Type B pancreatic cell (in vitro differentiated cells): ENCODE data around the gene ATP5PO. TPM values are rescaled to one million over a fixed set of nuclear protein-coding genes. Genes with fewer than 3 reads are reported as not detected.

ENCODE experiments used
- DNase-seq: peaks from one replicate; pipeline ENCODE4 v3.0.0; 2021; ENCODE audit warnings: mixed read lengths; ENCODE audit not compliant: unreplicated experiment; ENCODE audit errors: extremely low spot score
- H3K27ac Mint-ChIP-seq: 2 replicates; pipeline ENCODE4 v1.8.0; 2021; ENCODE audit warnings: mild to moderate bottlenecking, mixed read lengths
- H3K27me3 Mint-ChIP-seq: 2 replicates; pipeline ENCODE4 v1.8.0; 2021; ENCODE audit warnings: mixed read lengths
- H3K36me3 Mint-ChIP-seq: 2 replicates; pipeline ENCODE4 v1.8.0; 2021; ENCODE audit warnings: mixed read lengths
- H3K4me1 Mint-ChIP-seq: one replicate; pipeline ENCODE4 v1.8.0; 2021; ENCODE audit warnings: mixed read lengths; ENCODE audit not compliant: unreplicated experiment
- H3K4me3 Mint-ChIP-seq: 2 replicates; pipeline ENCODE4 v1.8.0; 2021; ENCODE audit warnings: mild to moderate bottlenecking, mixed read lengths
- H3K9me3 Mint-ChIP-seq: 2 replicates; pipeline ENCODE4 v1.8.0; 2021; ENCODE audit warnings: mixed read lengths
- CTCF ChIP-seq: fragments of 200-600 bp; sonication (generic); conservative IDR thresholded peaks from 2 replicates; pipeline ENCODE4 v1.5.0; 2021; ENCODE audit warnings: antibody characterized with exemption, mild to moderate bottlenecking
- total RNA-seq: library from RNA; stranded (reverse); gene quantifications from 2 replicates; pipeline ENCODE4 v1.2.1, GENCODE V29; 2021; ENCODE audit warnings: low replicate concordance

Gene ATP5PO
- total RNA-seq, 1 donor from 2014 or later = 257 TPM

DNA sequence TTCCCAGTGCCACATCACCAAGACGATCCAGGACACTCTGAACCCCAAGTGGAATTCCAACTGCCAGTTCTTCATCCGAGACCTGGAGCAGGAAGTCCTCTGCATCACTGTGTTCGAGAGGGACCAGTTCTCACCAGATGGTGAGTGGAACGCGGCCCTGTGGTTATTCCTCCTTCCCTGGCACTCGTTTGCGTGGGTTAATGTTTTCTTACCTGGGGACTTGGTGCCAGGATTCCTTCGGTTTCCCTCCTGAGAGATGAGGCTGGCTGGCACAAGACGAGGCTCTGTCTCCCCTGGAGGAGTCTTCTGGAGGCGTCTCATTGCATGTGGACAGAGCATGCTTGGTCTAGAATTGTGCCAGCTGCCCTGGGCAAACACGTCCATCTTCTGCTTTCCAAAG, 29.3 kb downstream of the ATP5PO start:
- no peak for TF ChIP-seq CTCF
- DNase-seq = no peak
- H3K4me3 Mint-ChIP-seq = no peak overlapping the region
- no peaks in the 10 kb centered on the region for H3K27me3 Mint-ChIP-seq
- no peaks in the 10 kb centered on the region for H3K9me3 Mint-ChIP-seq
- H3K36me3 Mint-ChIP-seq = no peaks in the 10 kb centered on the region
- no peak overlapping the region for H3K27ac Mint-ChIP-seq
- H3K4me1 Mint-ChIP-seq = peaks cover 27% of the 10 kb centered on the region

DNA sequence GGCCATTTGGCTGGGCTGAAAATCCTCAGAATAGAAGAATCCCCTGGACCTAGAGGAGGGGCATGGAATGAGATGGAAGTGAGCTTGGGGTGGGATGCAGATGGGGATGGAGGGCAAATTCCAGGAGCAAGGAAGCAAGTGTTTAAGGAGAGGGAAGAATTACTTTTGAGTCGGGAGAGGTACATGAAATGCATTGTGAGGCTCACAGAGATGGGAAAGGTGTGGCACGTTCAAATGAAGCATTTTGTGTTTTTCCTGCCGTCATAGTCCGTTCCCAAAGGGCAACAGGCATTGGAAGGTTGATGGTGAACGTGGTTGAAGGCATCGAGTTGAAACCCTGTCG, 30.5 kb downstream of the ATP5PO start:
- Mint-ChIP-seq H3K27me3 (no peaks in the 10 kb centered on the region), H3K4me1 (peaks cover 27% of the 10 kb centered on the region), H3K36me3 (no peaks in the 10 kb centered on the region), H3K4me3 (no peak overlapping the region), H3K9me3 (no peaks in the 10 kb centered on the region), H3K27ac (no peak overlapping the region)
- no peak for DNase-seq
- no peak for TF ChIP-seq CTCF

DNA sequence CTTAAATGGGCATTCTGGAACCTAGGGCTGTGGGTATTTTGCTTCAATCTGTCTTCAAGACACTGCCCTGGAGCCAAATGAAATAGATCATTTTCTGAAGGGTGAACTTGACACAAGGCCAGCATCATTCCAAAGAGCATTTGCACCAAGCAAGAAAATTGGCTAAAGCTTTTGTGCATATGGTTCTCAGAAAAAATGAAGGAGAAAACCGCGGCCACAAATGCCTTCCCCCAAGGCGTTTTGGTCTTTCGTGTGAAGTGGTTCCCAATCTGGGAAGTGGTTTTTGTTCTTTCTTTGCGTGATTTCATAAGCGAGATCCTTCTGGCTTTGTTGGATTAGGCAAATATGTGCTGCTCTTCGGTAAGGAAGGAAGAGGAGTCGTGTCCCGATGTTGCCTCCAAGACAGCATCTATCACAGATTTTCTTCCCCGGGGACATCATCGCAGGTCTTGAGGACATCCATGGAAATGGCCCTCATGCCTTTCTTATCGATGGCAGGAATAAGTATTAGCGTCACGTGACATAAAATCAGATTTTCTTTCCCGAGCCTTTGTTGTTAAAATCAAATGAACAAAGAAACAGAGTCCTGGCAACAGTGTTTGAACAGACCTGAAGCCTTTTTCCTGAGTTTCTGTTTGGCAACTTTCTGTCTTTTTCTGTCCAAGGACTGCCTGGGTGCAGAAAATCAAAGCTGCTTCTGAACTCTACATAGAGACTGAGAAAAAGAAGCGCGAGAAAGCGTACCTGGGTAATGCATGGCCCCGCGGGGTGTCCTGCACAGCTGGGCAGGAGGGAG, 31.0 kb downstream of the ATP5PO start:
- no peak overlapping the region for H3K4me3 Mint-ChIP-seq
- DNase-seq = no peak
- H3K27me3 Mint-ChIP-seq = no peaks in the 10 kb centered on the region
- H3K9me3 Mint-ChIP-seq = no peaks in the 10 kb centered on the region
- no peak overlapping the region for H3K27ac Mint-ChIP-seq
- TF ChIP-seq CTCF = no peak
- H3K4me1 Mint-ChIP-seq = peaks cover 27% of the 10 kb centered on the region
- H3K36me3 Mint-ChIP-seq = no peaks in the 10 kb centered on the region

DNA sequence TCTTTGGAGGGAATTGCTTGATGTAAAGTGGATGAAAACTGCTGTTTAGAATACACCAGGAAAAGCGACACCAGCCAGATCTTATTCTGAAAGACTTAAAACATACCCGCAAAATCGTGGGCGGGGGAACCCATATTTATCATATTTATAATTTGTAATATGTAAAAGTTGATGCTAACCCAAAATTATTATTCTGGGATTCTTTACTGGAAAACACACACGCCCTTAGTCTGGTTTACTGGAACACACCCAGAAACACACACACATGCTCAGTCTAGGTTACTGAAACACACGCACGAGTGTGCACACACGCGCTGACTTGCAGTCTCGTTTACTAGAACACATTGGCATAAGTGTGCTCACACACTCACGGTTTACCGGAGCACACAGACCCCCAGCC, 32.5 kb downstream of the ATP5PO start:
- no peak overlapping the region for H3K27ac Mint-ChIP-seq
- no peak for TF ChIP-seq CTCF
- H3K36me3 Mint-ChIP-seq = no peaks in the 10 kb centered on the region
- peaks cover 27% of the 10 kb centered on the region for H3K4me1 Mint-ChIP-seq
- H3K27me3 Mint-ChIP-seq = no peaks in the 10 kb centered on the region
- DNase-seq = no peak
- H3K4me3 Mint-ChIP-seq = no peak overlapping the region
- H3K9me3 Mint-ChIP-seq = no peaks in the 10 kb centered on the region

DNA sequence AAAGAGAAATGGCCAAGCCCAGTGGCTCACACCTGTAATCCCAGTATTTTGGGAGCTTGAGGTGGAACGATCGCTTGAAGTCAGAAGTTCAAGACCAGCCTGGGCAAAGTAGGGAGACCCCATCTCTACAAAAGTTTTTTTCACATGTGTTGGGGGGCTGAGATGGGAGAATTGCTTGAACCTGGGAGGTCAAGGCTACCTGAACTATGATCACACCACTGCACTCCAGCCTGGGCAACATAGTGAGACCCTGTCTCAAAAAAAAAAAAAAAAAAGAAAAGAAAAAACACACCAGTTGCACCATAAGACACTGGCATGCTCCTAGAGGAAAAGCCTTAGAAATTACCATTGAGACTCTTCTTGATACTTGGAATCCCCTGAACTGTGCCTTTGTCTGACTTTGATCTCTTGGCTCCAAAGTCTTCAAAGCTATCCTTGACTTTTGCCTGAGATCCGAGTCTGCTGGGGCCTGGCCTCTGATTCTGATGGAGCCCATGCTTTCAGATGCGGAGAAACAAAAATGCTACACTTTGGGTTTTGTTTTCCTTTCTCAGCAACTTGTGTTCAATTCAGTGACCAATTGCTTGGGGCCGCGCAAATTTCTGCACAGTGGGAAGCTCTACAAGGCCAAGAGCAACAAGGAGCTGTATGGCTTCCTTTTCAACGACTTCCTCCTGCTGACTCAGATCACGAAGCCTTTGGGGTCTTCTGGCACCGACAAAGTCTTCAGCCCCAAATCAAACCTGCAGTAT, 33.7 kb downstream of the ATP5PO start:
- H3K4me1 Mint-ChIP-seq = peaks cover 27% of the 10 kb centered on the region
- H3K27ac Mint-ChIP-seq = no peak overlapping the region

More for the DNA sequence above, 33.7 kb downstream of the ATP5PO start:
- DNase-seq = no peak
- TF ChIP-seq CTCF = no peak
- Mint-ChIP-seq H3K36me3 (no peaks in the 10 kb centered on the region), H3K9me3 (no peaks in the 10 kb centered on the region), H3K4me3 (no peak overlapping the region), H3K27me3 (no peaks in the 10 kb centered on the region)
